SK-N-SH (cell line): ENCODE measurements around the gene PPP1R18. TPM values are rescaled to one million over a fixed set of nuclear protein-coding genes. Genes with fewer than 3 reads are reported as not detected.

Source experiments
- CTCF ChIA-PET: fragments of 300-600, 350-600 bp; formaldehyde crosslinking; extraction: SDS; loops from one replicate; lab custom pipeline; 2021; lab: Yijun Ruan, JAX
- POLR2A ChIA-PET: fragments of 350-600 bp; sonication (Branson Sonifier 250); formaldehyde crosslinking; extraction: SDS; loops from one replicate; lab custom pipeline; 2020; ENCODE audit warnings: antibody characterized with exemption, inconsistent platforms; lab: Yijun Ruan, JAX
- DNase-seq: peaks from one replicate; pipeline ENCODE4 v3.0.0; 2012
- H2AFZ ChIP-seq: fragments of 200-600 bp; sonication (generic); 2 replicates; pipeline ENCODE4 v1.8.1; 2016; ENCODE audit warnings: antibody characterized with exemption, mild to moderate bottlenecking, low read depth
- H3F3A ChIP-seq: fragments of 200-600 bp; sonication (generic); replicated peaks from 2 replicates; pipeline ENCODE3; 2016; ENCODE audit warnings: antibody characterized with exemption, mild to moderate bottlenecking; ENCODE audit not compliant: insufficient read depth
- H3K27ac ChIP-seq, 2 experiments: fragments of 200-500 bp in 1 of 2; fragments of 200-600 bp in 1 of 2; sonication (Bioruptor generic) in 1 of 2; sonication (generic), shearing (Covaris generic) in 1 of 2; 2 replicates each; pipeline versions ENCODE4 v1.5.1 to v1.6.1; 2014 to 2016; ENCODE audit warnings: low read depth in 2 of 2, inconsistent platforms in 1 of 2, low read length in 1 of 2, mild to moderate bottlenecking in 1 of 2, mixed read lengths in 1 of 2
- H3K27me3 ChIP-seq: fragments of 200-600 bp; sonication (generic), shearing (Covaris generic); 2 replicates; pipeline ENCODE4 v1.6.1; 2016; ENCODE audit warnings: mixed run types; ENCODE audit not compliant: insufficient read depth
- H3K36me3 ChIP-seq, 2 experiments: fragments of 200-500 bp in 1 of 2; fragments of 200-600 bp in 1 of 2; sonication (Bioruptor generic) in 1 of 2; sonication (generic) in 1 of 2; replicated peaks in 1 of 2; 2 replicates each; pipeline versions ENCODE3 to v1.5.1; 2014 to 2016; ENCODE audit warnings: low read length in 1 of 2, mild to moderate bottlenecking in 1 of 2; ENCODE audit not compliant: insufficient read depth in 2 of 2, control insufficient read depth in 1 of 2
- H3K4me1 ChIP-seq, 2 experiments: fragments of 200-500 bp in 1 of 2; fragments of 200-600 bp in 1 of 2; sonication (Bioruptor generic) in 1 of 2; sonication (generic), shearing (Covaris generic) in 1 of 2; 2 replicates each; pipeline versions ENCODE4 v1.5.1 to v1.6.1; 2014 to 2016; ENCODE audit warnings: low read depth in 1 of 2, low read length in 1 of 2, mixed run types in 1 of 2; ENCODE audit not compliant: insufficient read depth in 2 of 2, control insufficient read depth in 1 of 2
- H3K4me2 ChIP-seq: fragments of 200-600 bp; sonication (generic), shearing (Covaris generic); 2 replicates; pipeline ENCODE4 v1.6.1; 2017; ENCODE audit warnings: mixed run types
- H3K4me3 ChIP-seq, 2 experiments: fragments of 200-500 bp in 1 of 2; fragments of 200-600 bp in 1 of 2; sonication (Bioruptor generic) in 1 of 2; sonication (generic), shearing (Covaris generic) in 1 of 2; 2 replicates each; pipeline versions ENCODE4 v1.5.1 to v1.8.1; 2014 to 2016; ENCODE audit warnings: low read depth in 2 of 2, inconsistent platforms in 1 of 2, low read length in 1 of 2, mild to moderate bottlenecking in 1 of 2, mixed read lengths in 1 of 2, moderate library complexity in 1 of 2
- H3K79me2 ChIP-seq: fragments of 200-600 bp; sonication (generic); 2 replicates; pipeline ENCODE4 v1.8.1; 2017; ENCODE audit warnings: mild to moderate bottlenecking; ENCODE audit not compliant: insufficient read depth
- H3K9ac ChIP-seq: fragments of 200-600 bp; sonication (generic); 2 replicates; pipeline ENCODE4 v1.6.1; 2017; ENCODE audit warnings: mixed run types
- H3K9me2 ChIP-seq: fragments of 200-600 bp; sonication (generic); 2 replicates; pipeline ENCODE4 v1.6.1; 2017; ENCODE audit warnings: mixed run types
- H3K9me3 ChIP-seq: fragments of 200-600 bp; sonication (generic); 2 replicates; pipeline ENCODE4 v1.6.1; 2017; ENCODE audit warnings: mixed run types, mild to moderate bottlenecking, moderate library complexity
- H4K20me1 ChIP-seq: fragments of 200-600 bp; sonication (generic); 2 replicates; pipeline ENCODE4 v1.6.1; 2017; ENCODE audit warnings: mild to moderate bottlenecking, mixed run types; ENCODE audit not compliant: insufficient read depth
- EZH2phosphoT487 ChIP-seq: fragments of 200-600 bp; sonication (generic); IDR thresholded peaks from 2 replicates; pipeline ENCODE4 v1.6.1; 2017; ENCODE audit warnings: low read depth, mixed run types, mild to moderate bottlenecking, antibody characterized with exemption, moderate library complexity, borderline replicate concordance
- FOXJ3 ChIP-seq: sonication (generic); formaldehyde crosslinking; IDR thresholded peaks from 2 replicates; pipeline ENCODE4 v1.5.1; 2020; ENCODE audit warnings: mild to moderate bottlenecking, missing genetic modification reagents
- FOXM1 ChIP-seq: IDR thresholded peaks from 2 replicates; pipeline ENCODE4 v1.4.0; 2012; ENCODE audit warnings: low read depth, mild to moderate bottlenecking
- GATA2 ChIP-seq: sonication (generic); formaldehyde crosslinking; IDR thresholded peaks from 2 replicates; pipeline ENCODE4 v1.5.0; 2020; ENCODE audit warnings: mild to moderate bottlenecking, missing genetic modification reagents
- MAX ChIP-seq: IDR thresholded peaks from 2 replicates; pipeline ENCODE4 v1.4.0; 2012; ENCODE audit warnings: low read depth
- MEF2A ChIP-seq: IDR thresholded peaks from 2 replicates; pipeline ENCODE4 v1.4.0; 2012; ENCODE audit warnings: low read depth, borderline replicate concordance
- POLR2AphosphoS5 ChIP-seq: IDR thresholded peaks from 2 replicates; pipeline ENCODE4 v1.6.1; 2012; ENCODE audit warnings: low read depth, low read length
- SIN3A ChIP-seq: IDR thresholded peaks from 2 replicates; pipeline ENCODE4 v1.6.1; 2012; ENCODE audit warnings: low read depth, mild to moderate bottlenecking, low read length, moderate library complexity, borderline replicate concordance
- USF2 ChIP-seq: fragments of 150-350 bp; IDR thresholded peaks from 2 replicates; pipeline ENCODE4 v1.6.1; 2017; ENCODE audit warnings: antibody characterized with exemption, low read length, low read depth, borderline replicate concordance
- ZBTB33 ChIP-seq: IDR thresholded peaks from 2 replicates; pipeline ENCODE4 v1.4.0; 2012; ENCODE audit warnings: low read depth, borderline replicate concordance
- WGBS: methylation state at CpG from one replicate; pipeline ENCODE4 v1.1.6; 2017; ENCODE audit warnings: low lambda C conversion rate; 5-methylcytosine and 5-hydroxymethylcytosine counted together
- polyA plus RNA-seq, 3 experiments: library from polyadenylated mRNA; depleted of rRNA; stranded (reverse); fragments of >200 nt; gene quantifications; 2 replicates each; pipeline ENCODE4 v1.2.3, GENCODE V29; 2012

Gene PPP1R18
- polyA plus RNA-seq, 1 of the 3 experiments (the other 2 are of a cell fraction) = 73.2 TPM

- TF ChIP-seq USF2 = no peak
- TF ChIP-seq SIN3A = peak; percentile 98
- peak; percentile 89 for TF ChIP-seq ZBTB33
- peak; percentile 88 for TF ChIP-seq MAX
- TF ChIP-seq GATA2 (CRISPR knock-in tag) = no peak
- peak; percentile 91 for TF ChIP-seq FOXM1
- no peak for TF ChIP-seq EZH2phosphoT487
- TF ChIP-seq MEF2A = peak; percentile 8; the same call in 1 of the 2 replicates
Measured at GRCh38 chr6:30717129-30717844, 30.8 kb upstream of the PPP1R18 start, which contains the start of gene MDC1 (continued).

- Histone ChIP-seq H3K4me2 (peak overlapping the region; percentile 86), H3K4me3 (peak overlapping the region; percentile 72 to 82), H3K36me3 (peaks cover 20 to 21% of the 10 kb centered on the region in 2 experiments), H3K9me2 (no peaks in the 10 kb centered on the region), H2AFZ (peak overlapping the region; percentile 81), H3K9me3 (no peaks in the 10 kb centered on the region; the same call in 1 of the 2 replicates), H3K4me1 (peaks cover 15 to 18% of the 10 kb centered on the region in 2 experiments; a peak in 3 of 4 replicates), H3K9ac (peak overlapping the region; percentile 84), H3K27ac (peak overlapping the region; percentile 88 to 93), H3F3A (peaks cover 24% of the 10 kb centered on the region), H3K27me3 (no peaks in the 10 kb centered on the region), H4K20me1 (peaks cover 4% of the 10 kb centered on the region), H3K79me2 (peaks cover 55% of the 10 kb centered on the region)
- CTCF ChIA-PET = interaction anchor here (0.8 to 42.4 kb wide), 2 partner anchors 10 to 31 kb away, joined by 3 to 838 read pairs; partner anchors contain the start of genes DHX16, NRM and PPP1R18
- whole genome bisulfite sequencing = 0% methylated on average over 5 of the region's 8 CpGs
- TF ChIP-seq FOXJ3 (no peak), POLR2AphosphoS5 (0 out of 2 replicates have a peak, but pooled peaks have one; percentile 27), USF2 (no peak)
- POLR2A ChIA-PET = interaction anchor here (0.7 to 1.2 kb wide), 10 partner anchors 14 to 167 kb away, joined by 3 to 8 read pairs (median 4); partner anchors contain the start of genes ATAT1, DDR1, DHX16 and NRM
- no peak for DNase-seq
Measured at GRCh38 chr6:30716879-30717128, 30.4 kb upstream of the PPP1R18 start.
